GM12878 (cell line): Measurements from ENCODE around the gene OR2AG1. TPM values are rescaled to one million over a fixed set of nuclear protein-coding genes. Genes with fewer than 3 reads are reported as not detected.
A peak's percentile ranks its signal among the peaks of the same experiment; 100 is the strongest.

ENCODE experiments used
- ATAC-seq: fragments of 200-7000 bp; cut with Tn5 transposase; 3 replicates; pipeline ENCODE4 v1.9.1; 2020; ENCODE audit warnings: mild to moderate bottlenecking, moderate library complexity
- BruUV-seq: library from RNA; stranded (reverse); fragments of 400-500 nt; replicated peaks from 2 replicates; lab custom pipeline; 2021; lab: Mats Ljungman, UMichigan
- CTCF ChIA-PET: fragments of 300-600 bp; sonication (Branson Sonifier 250); formaldehyde crosslinking; extraction: SDS; loops from one replicate; lab custom pipeline; 2021; ENCODE audit warnings: inconsistent platforms; lab: Yijun Ruan, JAX
- POLR2A ChIA-PET: fragments of 350-600 bp; formaldehyde crosslinking; extraction: SDS; loops from one replicate; lab custom pipeline; 2021; ENCODE audit warnings: inconsistent platforms; lab: Charles Lee
- RAD21 ChIA-PET: fragments of 300-600 bp; sonication (Branson Sonifier 250); formaldehyde crosslinking; loops from one replicate; lab custom pipeline; 2023; ENCODE audit warnings: antibody characterized with exemption; ENCODE audit not compliant: unreplicated experiment; lab: Charles Lee
- SMC1A ChIA-PET: fragments of 300-600 bp; sonication (Branson Sonifier 250); formaldehyde crosslinking; loops from one replicate; lab custom pipeline; 2023; ENCODE audit not compliant: unreplicated experiment, uncharacterized antibody; lab: Charles Lee
- DNase-seq: peaks from one replicate; pipeline ENCODE4 v3.0.0-alpha.2; 2011; ENCODE audit warnings: low read depth, low spot score
- FAIRE-seq: peaks from 3 replicates; lab custom pipeline; 2011; peaks lifted over from hg19 to GRCh38; lab: Jason Lieb, UNC
- H2AFZ ChIP-seq: 2 replicates; pipeline ENCODE4 v1.6.0; 2011; ENCODE audit warnings: low read depth, low read length, control low read depth; ENCODE audit not compliant: control insufficient read depth
- H3K27ac ChIP-seq: 2 replicates; pipeline ENCODE4 v1.5.1; 2011; ENCODE audit warnings: control low read depth; ENCODE audit not compliant: control insufficient read depth, insufficient read depth
- H3K27me3 ChIP-seq, 2 experiments: replicated peaks in 1 of 2; 2 replicates each; pipeline versions ENCODE4 v1.6.0 to v1.6.1; 2011; ENCODE audit warnings: low read length in 1 of 2; ENCODE audit not compliant: control insufficient read depth in 2 of 2, insufficient read depth in 2 of 2
- H3K36me3 ChIP-seq, 2 experiments: 2 replicates each; pipeline ENCODE4 v1.5.1; 2011; ENCODE audit warnings: low read length in 1 of 2; ENCODE audit not compliant: control insufficient read depth in 2 of 2, insufficient read depth in 2 of 2
- H3K4me1 ChIP-seq: 2 replicates; pipeline ENCODE4 v1.6.1; 2011; ENCODE audit warnings: mild to moderate bottlenecking, low read length, moderate library complexity, mixed read lengths; ENCODE audit not compliant: control insufficient read depth, insufficient read depth
- H3K4me2 ChIP-seq: 2 replicates; pipeline ENCODE4 v1.6.0; 2011; ENCODE audit warnings: control low read depth; ENCODE audit not compliant: control insufficient read depth, insufficient read depth
- H3K4me3 ChIP-seq: fragments of 200-600 bp; sonication (generic); 2 replicates; pipeline ENCODE4 v1.5.1; 2016
- H3K79me2 ChIP-seq: 2 replicates; pipeline ENCODE4 v1.6.0; 2011; ENCODE audit warnings: low read length; ENCODE audit not compliant: control insufficient read depth, insufficient read depth
- H3K9ac ChIP-seq: 2 replicates; pipeline ENCODE4 v1.8.0; 2011; ENCODE audit warnings: low read length, control low read depth, mixed read lengths; ENCODE audit not compliant: control insufficient read depth, insufficient read depth
- H3K9me3 ChIP-seq: replicated peaks from 3 replicates; pipeline ENCODE4 v1.5.1; 2011; ENCODE audit warnings: mild to moderate bottlenecking, low read length; ENCODE audit not compliant: control insufficient read depth, insufficient read depth
- H4K20me1 ChIP-seq: 2 replicates; pipeline ENCODE4 v1.6.0; 2011; ENCODE audit not compliant: control insufficient read depth, insufficient read depth
- ASH2L ChIP-seq: fragments of 300-600, 200-600 bp; sonication (generic); IDR thresholded peaks from 2 replicates; pipeline ENCODE4 v1.6.1; 2017; ENCODE audit warnings: low read depth, mild to moderate bottlenecking, borderline replicate concordance
- CREB1 ChIP-seq: IDR thresholded peaks from 2 replicates; pipeline ENCODE4 v1.6.1; 2012; ENCODE audit warnings: low read depth, mild to moderate bottlenecking, inconsistent platforms
- HDGF ChIP-seq: fragments of 450-650 bp; IDR thresholded peaks from 2 replicates; pipeline ENCODE4 v1.6.1; 2016; ENCODE audit warnings: antibody characterized with exemption
- IKZF2 ChIP-seq, 2 experiments: fragments of 450-650 bp; IDR thresholded peaks; 2 replicates each; pipeline ENCODE4 v1.6.1; 2017; ENCODE audit warnings: mild to moderate bottlenecking in 2 of 2, moderate library complexity in 2 of 2
- NR2C1 ChIP-seq: fragments of 450-650 bp; IDR thresholded peaks from 2 replicates; pipeline ENCODE4 v1.6.1; 2017; ENCODE audit warnings: antibody characterized with exemption, mild to moderate bottlenecking, moderate library complexity
- PAX5 ChIP-seq: IDR thresholded peaks from 2 replicates; pipeline ENCODE4 v1.6.1; 2011; ENCODE audit warnings: low read depth, low read length, borderline replicate concordance
- STAT1 ChIP-seq: fragments of 450-650 bp; conservative IDR thresholded peaks from 2 replicates; pipeline ENCODE4 v1.6.1; 2014; ENCODE audit warnings: antibody characterized with exemption, mild to moderate bottlenecking
- WGBS: methylation state at CpG from one replicate; pipeline ENCODE4 v1.1.6; 2016; ENCODE audit warnings: low lambda C conversion rate; ENCODE audit not compliant: insufficient replicate concordance, insufficient coverage; ENCODE audit errors: missing lambda C conversion rate; 5-methylcytosine and 5-hydroxymethylcytosine counted together
- in situ Hi-C: fragments of 300-500 bp; cut with MboI; formaldehyde crosslinking; loops from 9 replicates; pipeline ENCODE4 v1.14.3; 2018; ENCODE audit warnings: mixed read lengths
- intact Hi-C: fragments of 100-400 bp; cut with micrococcal nuclease; formaldehyde crosslinking; loops from one replicate; pipeline ENCODE4 v1.14.2; 2022; ENCODE audit not compliant: unreplicated experiment
- polyA plus RNA-seq, 11 experiments: library from polyadenylated mRNA; depleted of rRNA in 4 of 11; unstranded in 6 of 11; stranded (reverse) in 5 of 11; fragments of >200 nt; fragmentation: Nextera tagmentation in 4 of 11; fragmentation: Illumina TruSeq in 1 of 11; extraction: Ambion mirVana in 4 of 11; extraction: Trizol in 1 of 11; gene quantifications; 1 replicate in 1 of 11; 2 replicates in 10 of 11; pipeline versions ENCODE4 v1.2.1 to v1.2.3, GENCODE V29; 2011 to 2016; ENCODE audit warnings: inconsistent platforms in 2 of 11, missing spikeins in 2 of 11, low read depth in 1 of 11
- total RNA-seq, 4 experiments: library from RNA; depleted of rRNA in 3 of 4; stranded (reverse); fragments of >200 nt in 3 of 4; fragmentation: Illumina TruSeq in 1 of 4; extraction: Trizol in 1 of 4; gene quantifications; 2 replicates each; pipeline versions ENCODE4 v1.2.1 to v1.2.3, GENCODE V29; 2013 to 2021
- TF ChIP-seq, protein P1 (sequence below), 3 experiments: IDR thresholded peaks in 2 of 3; conservative IDR thresholded peaks in 1 of 3; 2 replicates each; pipeline ENCODE4 v1.5.1; 2011; ENCODE audit warnings: low read depth in 3 of 3, low read length in 3 of 3, mild to moderate bottlenecking in 3 of 3, control low read depth in 2 of 3, moderate library complexity in 2 of 3, inconsistent platforms in 1 of 3, mixed read lengths in 1 of 3; ENCODE audit not compliant: control insufficient read depth in 2 of 3, insufficient read depth in 1 of 3; ENCODE audit errors: extremely low read depth in 1 of 3
- TF ChIP-seq, protein P2 (sequence below): IDR thresholded peaks from 2 replicates; pipeline ENCODE4 v1.6.1; 2011; ENCODE audit warnings: borderline replicate concordance, low read depth, mild to moderate bottlenecking, moderate library complexity, low read length; ENCODE audit not compliant: insufficient read depth, poor library complexity, severe bottlenecking
- TF ChIP-seq, protein P3 (sequence below): fragments of 450-650 bp; IDR thresholded peaks from 2 replicates; pipeline ENCODE4 v1.6.1; 2018; ENCODE audit warnings: mild to moderate bottlenecking, low read depth, moderate library complexity; ENCODE audit not compliant: partially characterized antibody
- TF ChIP-seq, protein P4 (sequence below): fragments of 450-650 bp; IDR thresholded peaks from 2 replicates; pipeline ENCODE4 v1.6.1; 2017; ENCODE audit warnings: mild to moderate bottlenecking, moderate library complexity

The OR2AG1 gene
- total and polyA plus RNA-seq, 10 of the 15 experiments (the other 5 are each of a cell fraction or from before 2014, with no cell fraction given) = not detected

DNA sequence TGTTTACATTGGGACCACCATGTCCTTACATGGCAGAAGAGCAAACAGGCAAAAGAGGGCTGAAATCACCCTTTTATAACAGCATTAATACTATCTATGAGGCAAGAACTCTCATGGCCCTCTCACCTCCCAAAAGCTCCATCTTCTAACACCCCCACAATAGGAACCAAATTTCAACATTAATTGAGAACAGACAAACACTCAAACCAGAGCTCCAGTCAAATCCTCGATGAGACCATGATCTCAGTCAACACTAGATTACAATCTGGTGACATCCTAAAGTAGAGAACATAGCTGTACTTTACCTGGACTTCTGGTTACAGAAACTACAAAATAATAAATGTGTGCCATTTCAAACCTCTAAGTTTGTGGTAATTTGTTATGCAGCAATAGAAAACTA is 36.2 kb upstream of the OR2AG1 start:
- BruUV-seq = no TSS peak
- Histone ChIP-seq H3K9me3 (no peaks in the 10 kb centered on the region; the same call in 2 of the 3 replicates), H3K79me2 (peaks cover 46% of the 10 kb centered on the region), H3K4me3 (peak overlapping the region; percentile 71), H2AFZ (peak overlapping the region; percentile 93), H4K20me1 (no peaks in the 10 kb centered on the region), H3K4me1 (peaks cover 22% of the 10 kb centered on the region; the same call in 1 of the 2 replicates), H3K36me3 (no peaks in the 10 kb centered on the region), H3K9ac (peak overlapping the region; percentile 94), H3K4me2 (peak overlapping the region; percentile 86), H3K27ac (peak overlapping the region; percentile 99), H3K27me3 (no peaks in the 10 kb centered on the region)
- CTCF ChIA-PET = interaction anchor here (0.7 to 17.5 kb wide), 10 partner anchors 7 to 452 kb away, joined by 3 to 728 read pairs (median 4); partner anchors contain the start of gene MRPL17
- DNase-seq (no peak), ATAC-seq (no peak), FAIRE-seq (peak; percentile 38)
- POLR2A ChIA-PET = interaction anchor here (0.5 to 4.3 kb wide), 7 partner anchors 9 to 128 kb away, joined by 3 to 28 read pairs (median 4); partner anchors contain the start of genes MRPL17, OR2AG2 and TPP1
- WGBS = 6% methylated on average over 1 of the region's 1 CpG
- SMC1A ChIA-PET = interaction anchor here (0.5 to 18.2 kb wide), 13 partner anchors 6 to 1420 kb away, joined by 3 to 420 read pairs (median 6); partner anchors contain the start of genes ILK, MRPL17, OR2AG2 and RRP8
- RAD21 ChIA-PET = interaction anchor here (0.7 to 4.2 kb wide), 5 partner anchors 10 to 356 kb away, joined by 3 to 46 read pairs (median 3); partner anchors contain the start of genes SMPD1 and TPP1
- intact Hi-C loops = loop anchor here (5.0 to 10.0 kb wide), 4 partner anchors 134 to 1052 kb away; partner anchors contain the start of genes CNGA4, FHIP1B, PPFIBP2 and TAF10
- in situ Hi-C loops = loop anchor here (10.0 kb wide), 1 partner anchor 1122 kb away; the partner anchor contains the start of gene TRIM34
- no peak for TF ChIP-seq CREB1
- TF ChIP-seq ASH2L = no peak
- TF ChIP-seq, protein P1, sequence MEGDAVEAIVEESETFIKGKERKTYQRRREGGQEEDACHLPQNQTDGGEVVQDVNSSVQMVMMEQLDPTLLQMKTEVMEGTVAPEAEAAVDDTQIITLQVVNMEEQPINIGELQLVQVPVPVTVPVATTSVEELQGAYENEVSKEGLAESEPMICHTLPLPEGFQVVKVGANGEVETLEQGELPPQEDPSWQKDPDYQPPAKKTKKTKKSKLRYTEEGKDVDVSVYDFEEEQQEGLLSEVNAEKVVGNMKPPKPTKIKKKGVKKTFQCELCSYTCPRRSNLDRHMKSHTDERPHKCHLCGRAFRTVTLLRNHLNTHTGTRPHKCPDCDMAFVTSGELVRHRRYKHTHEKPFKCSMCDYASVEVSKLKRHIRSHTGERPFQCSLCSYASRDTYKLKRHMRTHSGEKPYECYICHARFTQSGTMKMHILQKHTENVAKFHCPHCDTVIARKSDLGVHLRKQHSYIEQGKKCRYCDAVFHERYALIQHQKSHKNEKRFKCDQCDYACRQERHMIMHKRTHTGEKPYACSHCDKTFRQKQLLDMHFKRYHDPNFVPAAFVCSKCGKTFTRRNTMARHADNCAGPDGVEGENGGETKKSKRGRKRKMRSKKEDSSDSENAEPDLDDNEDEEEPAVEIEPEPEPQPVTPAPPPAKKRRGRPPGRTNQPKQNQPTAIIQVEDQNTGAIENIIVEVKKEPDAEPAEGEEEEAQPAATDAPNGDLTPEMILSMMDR (IDR thresholded peaks at IDR 0.05 in 2 of 3, conservative IDR thresholded peaks at IDR 0.05 in 1 of 3; ENCODE audit: control insufficient read depth in 2 of 3, extremely low read depth in 1 of 3, insufficient read depth in 1 of 3, low read depth in 3 of 3, low read length in 3 of 3) = no peak
- no peak for TF ChIP-seq PAX5
- no peak for TF ChIP-seq HDGF
- no peak for TF ChIP-seq NR2C1
- TF ChIP-seq, protein P2, sequence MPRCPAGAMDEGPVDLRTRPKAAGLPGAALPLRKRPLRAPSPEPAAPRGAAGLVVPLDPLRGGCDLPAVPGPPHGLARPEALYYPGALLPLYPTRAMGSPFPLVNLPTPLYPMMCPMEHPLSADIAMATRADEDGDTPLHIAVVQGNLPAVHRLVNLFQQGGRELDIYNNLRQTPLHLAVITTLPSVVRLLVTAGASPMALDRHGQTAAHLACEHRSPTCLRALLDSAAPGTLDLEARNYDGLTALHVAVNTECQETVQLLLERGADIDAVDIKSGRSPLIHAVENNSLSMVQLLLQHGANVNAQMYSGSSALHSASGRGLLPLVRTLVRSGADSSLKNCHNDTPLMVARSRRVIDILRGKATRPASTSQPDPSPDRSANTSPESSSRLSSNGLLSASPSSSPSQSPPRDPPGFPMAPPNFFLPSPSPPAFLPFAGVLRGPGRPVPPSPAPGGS = no peak
- TF ChIP-seq, protein P3, sequence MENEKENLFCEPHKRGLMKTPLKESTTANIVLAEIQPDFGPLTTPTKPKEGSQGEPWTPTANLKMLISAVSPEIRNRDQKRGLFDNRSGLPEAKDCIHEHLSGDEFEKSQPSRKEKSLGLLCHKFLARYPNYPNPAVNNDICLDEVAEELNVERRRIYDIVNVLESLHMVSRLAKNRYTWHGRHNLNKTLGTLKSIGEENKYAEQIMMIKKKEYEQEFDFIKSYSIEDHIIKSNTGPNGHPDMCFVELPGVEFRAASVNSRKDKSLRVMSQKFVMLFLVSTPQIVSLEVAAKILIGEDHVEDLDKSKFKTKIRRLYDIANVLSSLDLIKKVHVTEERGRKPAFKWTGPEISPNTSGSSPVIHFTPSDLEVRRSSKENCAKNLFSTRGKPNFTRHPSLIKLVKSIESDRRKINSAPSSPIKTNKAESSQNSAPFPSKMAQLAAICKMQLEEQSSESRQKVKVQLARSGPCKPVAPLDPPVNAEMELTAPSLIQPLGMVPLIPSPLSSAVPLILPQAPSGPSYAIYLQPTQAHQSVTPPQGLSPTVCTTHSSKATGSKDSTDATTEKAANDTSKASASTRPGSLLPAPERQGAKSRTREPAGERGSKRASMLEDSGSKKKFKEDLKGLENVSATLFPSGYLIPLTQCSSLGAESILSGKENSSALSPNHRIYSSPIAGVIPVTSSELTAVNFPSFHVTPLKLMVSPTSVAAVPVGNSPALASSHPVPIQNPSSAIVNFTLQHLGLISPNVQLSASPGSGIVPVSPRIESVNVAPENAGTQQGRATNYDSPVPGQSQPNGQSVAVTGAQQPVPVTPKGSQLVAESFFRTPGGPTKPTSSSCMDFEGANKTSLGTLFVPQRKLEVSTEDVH = no peak
- no peak for TF ChIP-seq IKZF2 (IDR thresholded peaks at IDR 0.05)
- no peak for TF ChIP-seq STAT1
- TF ChIP-seq, protein P4, sequence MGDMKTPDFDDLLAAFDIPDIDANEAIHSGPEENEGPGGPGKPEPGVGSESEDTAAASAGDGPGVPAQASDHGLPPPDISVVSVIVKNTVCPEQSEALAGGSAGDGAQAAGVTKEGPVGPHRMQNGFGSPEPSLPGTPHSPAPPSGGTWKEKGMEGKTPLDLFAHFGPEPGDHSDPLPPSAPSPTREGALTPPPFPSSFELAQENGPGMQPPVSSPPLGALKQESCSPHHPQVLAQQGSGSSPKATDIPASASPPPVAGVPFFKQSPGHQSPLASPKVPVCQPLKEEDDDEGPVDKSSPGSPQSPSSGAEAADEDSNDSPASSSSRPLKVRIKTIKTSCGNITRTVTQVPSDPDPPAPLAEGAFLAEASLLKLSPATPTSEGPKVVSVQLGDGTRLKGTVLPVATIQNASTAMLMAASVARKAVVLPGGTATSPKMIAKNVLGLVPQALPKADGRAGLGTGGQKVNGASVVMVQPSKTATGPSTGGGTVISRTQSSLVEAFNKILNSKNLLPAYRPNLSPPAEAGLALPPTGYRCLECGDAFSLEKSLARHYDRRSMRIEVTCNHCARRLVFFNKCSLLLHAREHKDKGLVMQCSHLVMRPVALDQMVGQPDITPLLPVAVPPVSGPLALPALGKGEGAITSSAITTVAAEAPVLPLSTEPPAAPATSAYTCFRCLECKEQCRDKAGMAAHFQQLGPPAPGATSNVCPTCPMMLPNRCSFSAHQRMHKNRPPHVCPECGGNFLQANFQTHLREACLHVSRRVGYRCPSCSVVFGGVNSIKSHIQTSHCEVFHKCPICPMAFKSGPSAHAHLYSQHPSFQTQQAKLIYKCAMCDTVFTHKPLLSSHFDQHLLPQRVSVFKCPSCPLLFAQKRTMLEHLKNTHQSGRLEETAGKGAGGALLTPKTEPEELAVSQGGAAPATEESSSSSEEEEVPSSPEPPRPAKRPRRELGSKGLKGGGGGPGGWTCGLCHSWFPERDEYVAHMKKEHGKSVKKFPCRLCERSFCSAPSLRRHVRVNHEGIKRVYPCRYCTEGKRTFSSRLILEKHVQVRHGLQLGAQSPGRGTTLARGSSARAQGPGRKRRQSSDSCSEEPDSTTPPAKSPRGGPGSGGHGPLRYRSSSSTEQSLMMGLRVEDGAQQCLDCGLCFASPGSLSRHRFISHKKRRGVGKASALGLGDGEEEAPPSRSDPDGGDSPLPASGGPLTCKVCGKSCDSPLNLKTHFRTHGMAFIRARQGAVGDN = no peak
- TF ChIP-seq, all 136 proteins: peak for 0
